HG02588 (cell line): ENCODE measurements around the gene KLRB1.
"Not testable (repeated sequence)": the region's sequence is repeated elsewhere in the genome, so short reads cannot be mapped to it uniquely, and the experiment has no call there.

Experiments used
- ATAC-seq: cut with Tn5 transposase; IDR thresholded peaks from one replicate; pipeline ENCODE4 v1.9.1; 2021; ENCODE audit warnings: mild to moderate bottlenecking, moderate library complexity; ENCODE audit not compliant: unreplicated experiment

Gene KLRB1

GRCh38 chr12:9625019-9625418, 17.3 kb upstream of the KLRB1 start:
- ATAC-seq, result no peak

- ATAC-seq, result no peak
Measured at GRCh38 chr12:9619411-9620179, 11.9 kb upstream of the KLRB1 start.

- ATAC-seq, result not testable (repeated sequence)
Measured at GRCh38 chr12:9618906-9619305, 11.2 kb upstream of the KLRB1 start.

- no peak for ATAC-seq
Measured at GRCh38 chr12:9617124-9617523, 9.4 kb upstream of the KLRB1 start.

GRCh38 chr12:9615420-9616136, 7.9 kb upstream of the KLRB1 start:
- no peak for ATAC-seq

GRCh38 chr12:9610606-9611005, 2.9 kb upstream of the KLRB1 start:
- ATAC-seq, result not testable (repeated sequence)

GRCh38 chr12:9606736-9607372, 862 bp downstream of the KLRB1 start:
- no peak for ATAC-seq

- ATAC-seq, result no peak
Measured at GRCh38 chr12:9606247-9606646, 1.5 kb downstream of the KLRB1 start.

- no peak for ATAC-seq
Measured at GRCh38 chr12:9605483-9605882, 2.2 kb downstream of the KLRB1 start.

GRCh38 chr12:9604287-9604686, 3.4 kb downstream of the KLRB1 start:
- ATAC-seq, result no peak

GRCh38 chr12:9600426-9600825, 7.3 kb downstream of the KLRB1 start:
- ATAC-seq, result not testable (repeated sequence)

- ATAC-seq, result no peak
Measured at GRCh38 chr12:9598363-9598762, 9.4 kb downstream of the KLRB1 start.

GRCh38 chr12:9597365-9597764, 10.4 kb downstream of the KLRB1 start:
- ATAC-seq, result no peak

- no peak for ATAC-seq
Measured at GRCh38 chr12:9590441-9590840, 17.3 kb downstream of the KLRB1 start.

- no peak for ATAC-seq
Measured at GRCh38 chr12:9588749-9589148, 19.0 kb downstream of the KLRB1 start.

GRCh38 chr12:9587987-9588600, 19.6 kb downstream of the KLRB1 start:
- ATAC-seq, result no peak

- not testable (repeated sequence) for ATAC-seq
Measured at GRCh38 chr12:9577729-9578128, 30.0 kb downstream of the KLRB1 start.

- ATAC-seq, result not testable (repeated sequence)
Measured at GRCh38 chr12:9567151-9567550, 40.6 kb downstream of the KLRB1 start.

- ATAC-seq, result not testable (repeated sequence)
Measured at GRCh38 chr12:9566113-9566512, 41.6 kb downstream of the KLRB1 start.

- ATAC-seq, result not testable (repeated sequence)
Measured at GRCh38 chr12:9564418-9564817, 43.3 kb downstream of the KLRB1 start.

- not testable (repeated sequence) for ATAC-seq
Measured at GRCh38 chr12:9562841-9563453, 44.8 kb downstream of the KLRB1 start.
